ENCODE data around the gene GGT6.

GRCh38 chr17:4514206-4514605 is 46.2 kb downstream of the GGT6 start:
- TF ChIP-seq CTCF (IDR thresholded peaks at IDR 0.05; ENCODE audit: low read depth, low read length) (no peak), EZH2phosphoT487 (IDR thresholded peaks at IDR 0.05; ENCODE audit: low read depth) (no peak)

All from OCI-LY3 (cell line).